Gastrocnemius medialis (tissue), 4 donors: ENCODE measurements around the gene KIRREL3.

Experiments
- POLR2A ChIP-seq, 2 donors: fragments of 450-650 bp; IDR thresholded peaks; one replicate each; pipeline ENCODE4 v1.6.1; 2017; ENCODE audit warnings: antibody characterized with exemption in 2 of 2, mild to moderate bottlenecking in 2 of 2, moderate library complexity in 2 of 2
- TF ChIP-seq, protein P1 (sequence below), 5 experiments: fragments of 450-650 bp in 3 of 5; fragments of 200-600 bp in 2 of 5; sonication (generic) in 2 of 5; IDR thresholded peaks in 4 of 5; conservative IDR thresholded peaks in 1 of 5; 1 replicate in 4 of 5; 2 replicates in 1 of 5; pipeline ENCODE4 v1.5.1; 2016 to 2019; ENCODE audit warnings: antibody characterized with exemption in 5 of 5, mild to moderate bottlenecking in 3 of 5, moderate library complexity in 3 of 5

DNA sequence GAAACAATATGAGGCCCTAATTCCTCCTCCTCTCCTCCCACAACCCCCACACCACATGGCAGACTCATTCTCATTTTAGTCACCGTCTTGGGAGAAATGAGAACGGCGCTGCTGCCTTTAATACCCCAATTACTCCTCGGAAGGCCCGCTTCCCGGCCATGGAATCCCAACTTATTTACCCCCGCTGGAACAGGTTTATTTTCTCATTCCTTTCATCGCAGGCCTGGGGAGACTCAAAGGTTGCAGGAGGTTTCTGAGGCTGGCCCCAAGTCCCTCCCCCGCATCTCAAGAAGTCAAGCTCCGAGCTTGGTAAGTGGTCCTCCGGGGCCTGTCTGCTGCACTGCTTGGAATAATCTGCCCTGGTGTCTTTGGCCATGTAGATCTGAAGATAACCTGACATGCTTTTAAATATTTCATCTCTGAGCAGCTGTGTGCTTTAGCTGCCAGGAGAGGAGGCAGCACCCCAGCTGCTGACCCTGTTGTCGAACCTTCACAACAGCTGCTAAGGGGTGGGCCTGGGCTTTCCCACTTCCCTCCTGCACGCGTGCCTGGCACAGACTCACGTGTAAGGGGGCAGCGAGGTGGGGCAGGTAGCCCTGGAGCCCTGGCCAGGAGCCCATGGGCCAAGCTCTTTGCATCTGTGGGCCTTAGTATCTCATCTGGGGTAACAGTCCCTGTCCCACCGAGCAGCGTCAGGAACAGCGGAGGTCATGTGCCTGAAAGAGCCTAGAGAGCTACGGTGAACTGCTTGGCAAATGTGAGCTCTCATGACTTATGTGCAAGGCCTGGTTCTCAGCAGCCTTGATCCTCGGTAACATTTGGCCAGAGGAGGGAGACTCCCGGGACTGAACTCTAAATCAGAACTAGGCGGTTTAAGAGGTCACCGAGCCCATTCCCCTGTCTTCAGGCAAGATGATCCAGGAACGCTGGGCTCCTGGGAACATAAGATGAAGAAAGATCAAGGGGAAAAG lies 480.5 kb downstream of the KIRREL3 start:
- TF ChIP-seq, protein P1, sequence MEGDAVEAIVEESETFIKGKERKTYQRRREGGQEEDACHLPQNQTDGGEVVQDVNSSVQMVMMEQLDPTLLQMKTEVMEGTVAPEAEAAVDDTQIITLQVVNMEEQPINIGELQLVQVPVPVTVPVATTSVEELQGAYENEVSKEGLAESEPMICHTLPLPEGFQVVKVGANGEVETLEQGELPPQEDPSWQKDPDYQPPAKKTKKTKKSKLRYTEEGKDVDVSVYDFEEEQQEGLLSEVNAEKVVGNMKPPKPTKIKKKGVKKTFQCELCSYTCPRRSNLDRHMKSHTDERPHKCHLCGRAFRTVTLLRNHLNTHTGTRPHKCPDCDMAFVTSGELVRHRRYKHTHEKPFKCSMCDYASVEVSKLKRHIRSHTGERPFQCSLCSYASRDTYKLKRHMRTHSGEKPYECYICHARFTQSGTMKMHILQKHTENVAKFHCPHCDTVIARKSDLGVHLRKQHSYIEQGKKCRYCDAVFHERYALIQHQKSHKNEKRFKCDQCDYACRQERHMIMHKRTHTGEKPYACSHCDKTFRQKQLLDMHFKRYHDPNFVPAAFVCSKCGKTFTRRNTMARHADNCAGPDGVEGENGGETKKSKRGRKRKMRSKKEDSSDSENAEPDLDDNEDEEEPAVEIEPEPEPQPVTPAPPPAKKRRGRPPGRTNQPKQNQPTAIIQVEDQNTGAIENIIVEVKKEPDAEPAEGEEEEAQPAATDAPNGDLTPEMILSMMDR (IDR thresholded peaks at IDR 0.05 in 4 of 5, conservative IDR thresholded peaks at IDR 0.05 in 1 of 5) = no peak
- no peak for TF ChIP-seq POLR2A (IDR thresholded peaks at IDR 0.05)
